Measurements from ENCODE around the gene ABCA12.

ABCA12 gene

DNA sequence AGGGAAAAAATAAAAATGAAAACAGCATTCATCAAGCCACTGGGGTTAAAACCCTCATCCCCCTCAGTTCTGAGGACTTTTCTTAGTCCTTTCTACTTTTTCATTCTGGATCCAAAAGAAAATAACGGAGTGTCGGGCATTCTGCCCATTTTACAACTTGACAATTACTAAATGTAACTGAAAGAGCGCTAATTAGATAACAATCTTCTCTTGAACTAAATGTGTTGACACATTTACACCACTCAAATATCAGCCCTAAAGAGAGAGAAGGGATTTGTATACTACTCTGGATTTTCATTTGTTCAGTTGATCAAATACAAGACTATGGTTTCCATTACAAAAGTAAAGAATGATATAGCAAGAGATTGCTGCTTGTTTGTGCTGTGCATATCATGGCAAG lies 27.5 kb downstream of the ABCA12 start:
- DNase-seq, result no peak

- DNase-seq, result no peak
These were observed 31.0 kb downstream of the ABCA12 start for GRCh38 chr2:215107216-215108056.

DNA sequence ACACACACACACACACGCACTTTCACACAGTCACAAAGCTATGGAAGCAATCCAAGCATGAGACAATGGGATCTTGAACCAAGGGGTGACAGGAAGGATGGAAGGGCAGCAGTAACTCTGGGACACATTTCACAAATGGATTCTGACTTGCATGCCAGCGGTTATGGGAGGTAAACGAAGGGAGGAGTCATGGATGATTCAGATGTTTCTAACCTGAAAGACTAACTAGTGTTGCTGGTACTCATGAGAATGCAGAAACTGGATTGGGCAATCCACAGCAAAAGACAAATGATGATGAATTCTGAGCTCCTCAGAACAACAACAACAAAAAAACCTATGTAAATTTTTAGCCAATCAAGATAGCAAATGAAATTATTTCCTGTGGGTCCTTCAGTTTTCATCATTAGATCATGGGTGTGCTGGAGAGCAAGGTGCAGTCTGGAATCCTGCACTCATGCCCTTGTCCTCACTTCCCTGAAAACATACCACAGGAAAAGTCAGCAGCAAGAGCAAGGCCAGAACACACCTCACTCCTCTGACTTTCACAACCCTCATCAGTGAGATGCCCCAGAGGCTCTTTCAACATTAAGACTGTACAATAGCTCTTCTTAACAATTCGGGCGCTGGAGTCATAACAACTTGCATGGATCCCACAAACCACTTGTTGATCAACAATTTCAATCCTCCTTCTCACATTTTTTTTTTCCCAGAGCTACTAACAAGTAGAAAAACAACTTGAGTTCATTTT lies 32.6 kb downstream of the ABCA12 start:
- no peak for DNase-seq

DNA sequence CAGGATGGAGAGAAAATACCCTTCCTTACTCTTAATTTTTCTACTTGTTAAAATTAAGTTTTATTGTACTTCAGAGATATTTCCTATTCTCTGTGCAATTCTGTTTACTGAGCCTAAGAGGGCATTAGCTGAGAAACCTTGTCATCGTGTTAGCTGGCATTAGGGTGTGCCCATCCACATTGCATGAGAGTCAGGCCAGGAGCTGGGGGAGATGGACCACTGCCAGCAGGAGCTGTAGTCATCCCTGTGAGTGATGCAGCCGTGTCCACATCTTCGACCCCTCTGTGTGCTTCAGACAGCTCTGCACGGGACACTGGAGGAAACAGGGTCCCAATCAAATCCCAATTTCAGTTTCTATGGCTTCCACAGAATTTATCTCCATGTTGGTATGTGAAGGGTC lies 34.2 kb downstream of the ABCA12 start:
- no peak for DNase-seq

DNA sequence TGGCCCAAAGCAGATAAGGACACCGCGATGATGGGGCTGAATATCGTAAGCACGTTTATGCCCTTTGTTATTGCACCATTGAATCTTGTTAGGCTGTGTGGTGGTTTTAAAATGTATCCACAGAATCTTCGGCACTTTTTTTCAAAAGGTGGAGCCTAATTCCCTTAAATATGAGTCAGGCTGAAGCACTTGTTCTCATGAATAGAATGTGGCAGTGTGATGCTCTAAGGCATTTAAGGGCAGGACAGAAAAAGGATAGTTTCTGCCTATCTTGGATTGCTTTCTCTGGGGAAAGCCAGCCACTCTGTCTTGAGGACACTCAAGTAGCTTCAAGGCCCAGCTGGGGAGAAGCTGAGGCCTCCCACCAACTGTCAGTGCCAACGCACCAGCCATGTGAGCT lies 39.6 kb downstream of the ABCA12 start:
- DNase-seq, result no peak

DNA sequence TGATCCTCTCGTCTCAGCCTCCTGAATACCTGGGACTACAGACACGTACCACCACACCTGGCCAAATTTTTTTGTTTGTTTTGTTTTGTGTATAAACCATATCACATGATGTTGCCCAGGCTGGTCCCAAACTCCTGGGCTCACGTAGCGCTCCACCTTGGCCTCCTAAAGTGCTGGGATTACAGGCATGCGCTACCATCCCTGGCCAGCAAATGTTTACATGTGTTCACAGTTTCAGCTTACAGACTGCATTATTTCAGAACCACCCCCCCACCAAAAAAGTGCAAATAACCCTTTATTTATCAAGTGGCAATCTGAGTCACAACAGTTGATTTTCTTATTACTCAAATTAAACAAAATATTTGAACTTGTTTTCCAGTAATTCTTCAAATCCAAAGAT lies 54.3 kb downstream of the ABCA12 start:
- no peak for DNase-seq

GRCh38 chr2:215083146-215083545 lies 55.3 kb downstream of the ABCA12 start:
- no peak for DNase-seq

- no peak for DNase-seq
These were observed 56.0 kb downstream of the ABCA12 start for GRCh38 chr2:215082446-215082845.

GRCh38 chr2:215080545-215080944 lies 57.9 kb downstream of the ABCA12 start:
- DNase-seq, result no peak

DNA sequence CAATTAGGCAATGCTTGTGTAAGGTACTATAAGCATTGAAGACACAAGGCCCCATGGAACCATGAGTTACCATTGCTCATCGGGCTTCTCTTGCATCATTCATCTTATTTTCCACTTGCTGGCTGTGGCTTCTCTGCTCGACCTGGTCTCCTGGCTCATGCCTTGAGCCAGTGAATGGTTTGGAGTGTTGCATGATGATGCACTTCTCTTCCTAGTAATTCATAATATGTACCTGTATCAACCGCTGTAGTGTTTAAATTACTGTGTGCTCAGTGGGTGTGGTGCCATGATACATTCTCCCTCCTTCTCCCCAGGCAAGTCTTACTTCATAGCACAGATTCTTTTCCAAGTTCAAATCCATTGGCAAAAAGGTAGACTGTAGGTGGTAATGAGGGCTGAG lies 66.8 kb downstream of the ABCA12 start:
- no peak for DNase-seq

DNA sequence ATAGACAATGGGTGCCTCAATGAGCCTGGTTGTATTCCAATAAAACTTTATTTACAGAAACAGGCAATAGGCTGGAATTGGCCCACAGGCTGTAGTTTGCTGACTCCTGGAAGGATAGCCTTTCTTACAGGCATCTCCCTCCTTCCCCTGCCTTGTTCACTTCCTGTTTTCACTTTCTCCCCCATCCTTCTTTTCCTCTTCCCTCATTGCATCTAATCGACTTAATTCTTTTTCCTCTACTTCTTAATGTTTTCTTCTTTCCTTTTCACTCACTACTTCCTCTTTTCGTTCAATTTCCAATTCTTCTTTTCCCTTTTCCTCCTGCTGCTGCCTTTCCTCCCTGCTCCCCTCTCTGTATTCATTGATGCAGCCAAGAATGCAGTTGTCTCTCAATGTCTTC lies 70.0 kb downstream of the ABCA12 start:
- DNase-seq, result no peak

DNA sequence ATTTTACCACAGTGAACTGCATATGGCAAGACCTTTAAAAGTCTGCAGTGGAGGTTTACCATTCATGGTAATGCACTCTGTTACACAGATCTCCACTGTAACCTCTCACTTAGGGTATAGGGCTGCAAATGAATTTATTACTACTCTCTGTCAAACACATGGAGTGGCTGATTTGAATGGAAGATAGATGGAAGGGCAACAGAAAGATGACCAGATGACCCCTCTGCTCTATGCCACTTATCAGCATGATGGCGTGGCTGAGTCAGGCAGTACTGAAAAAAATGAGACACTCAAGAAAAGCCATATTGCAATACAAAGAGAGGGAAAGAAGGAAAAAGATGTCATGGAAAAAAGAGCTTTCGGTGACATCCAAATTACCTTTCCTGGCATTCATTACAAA lies 72.3 kb downstream of the ABCA12 start:
- no peak for DNase-seq

DNA sequence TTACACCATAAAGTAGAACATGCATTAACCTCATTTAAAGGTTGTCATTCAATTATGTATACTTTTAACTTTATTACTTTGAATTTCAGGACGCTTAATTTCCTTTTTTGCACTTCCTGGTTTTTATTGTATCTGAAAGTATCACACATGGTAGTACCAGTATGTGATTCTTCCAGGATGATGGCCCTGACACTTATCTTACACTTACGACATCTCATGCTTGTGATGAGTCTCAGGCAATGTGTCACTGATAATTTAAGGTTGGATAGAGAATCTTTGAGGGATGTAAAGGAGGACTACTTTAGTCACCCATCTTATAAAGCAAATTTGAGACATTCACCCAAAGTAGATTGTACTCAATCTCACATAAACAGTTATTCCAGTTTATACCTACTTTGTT lies 74.9 kb downstream of the ABCA12 start:
- no peak for DNase-seq

GRCh38 chr2:215060861-215061536 lies 77.4 kb downstream of the ABCA12 start:
- no peak for DNase-seq

DNA sequence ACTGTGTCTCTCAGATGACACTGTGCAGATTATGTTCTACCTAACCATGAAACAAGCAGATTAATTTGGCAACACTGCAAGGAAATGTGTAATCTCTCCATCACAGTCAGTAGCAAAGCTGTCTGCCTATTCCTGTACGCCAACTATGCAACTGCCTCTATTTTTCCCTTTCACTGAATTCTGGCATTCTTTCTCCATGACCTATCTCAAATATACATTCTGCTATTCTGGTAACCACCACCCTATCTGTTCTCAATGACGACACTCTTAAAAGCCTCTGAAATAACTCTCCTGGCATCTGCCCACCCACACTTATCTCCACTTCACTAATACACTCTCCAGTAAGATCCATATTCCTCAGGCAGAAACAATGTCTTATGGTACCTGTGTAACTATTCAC lies 78.7 kb downstream of the ABCA12 start:
- no peak for DNase-seq

DNA sequence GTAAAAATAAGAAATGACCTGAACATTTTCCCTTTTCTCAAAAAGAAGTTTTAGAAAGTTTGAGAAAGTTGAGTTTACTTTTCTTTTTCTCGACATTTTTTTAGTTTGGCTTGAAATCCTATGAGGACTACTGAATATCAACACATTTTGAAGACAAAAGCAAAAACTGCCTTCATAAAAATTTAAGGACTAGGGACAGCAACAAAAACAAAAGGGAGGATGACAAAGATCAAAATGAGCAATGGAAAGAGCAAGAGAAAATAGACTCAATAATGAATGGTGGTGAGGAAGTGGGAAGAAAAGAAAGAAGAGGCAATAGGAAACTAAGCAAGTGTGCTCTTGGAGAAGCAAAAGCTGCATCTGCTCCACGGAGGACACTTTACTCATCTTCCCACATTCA lies 82.5 kb downstream of the ABCA12 start:
- DNase-seq, result no peak

DNA sequence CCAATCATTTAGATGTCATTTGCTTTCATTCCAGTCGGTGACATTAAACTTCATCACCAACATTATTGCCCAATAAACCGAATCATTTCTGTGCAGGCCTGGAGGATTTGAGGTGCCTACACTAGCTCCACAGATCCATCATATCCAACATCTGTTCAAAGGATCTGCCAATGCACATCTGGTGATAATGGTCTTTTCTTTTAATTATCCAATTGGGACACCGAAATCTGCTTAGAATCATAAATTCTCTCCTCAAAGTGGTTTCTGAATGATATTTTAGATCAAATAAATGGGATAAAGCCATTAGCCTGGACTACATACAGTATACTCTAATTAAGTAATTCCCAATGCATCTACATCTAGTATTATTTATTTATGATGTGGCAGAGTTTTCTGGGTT lies 85.6 kb downstream of the ABCA12 start:
- DNase-seq, result no peak

- no peak for DNase-seq
These were observed 86.0 kb downstream of the ABCA12 start for GRCh38 chr2:215052404-215052803.

- no peak for DNase-seq
These were observed 89.1 kb downstream of the ABCA12 start for GRCh38 chr2:215049341-215049740.

GRCh38 chr2:215038421-215038820 lies 100.0 kb downstream of the ABCA12 start:
- DNase-seq, result no peak

DNA sequence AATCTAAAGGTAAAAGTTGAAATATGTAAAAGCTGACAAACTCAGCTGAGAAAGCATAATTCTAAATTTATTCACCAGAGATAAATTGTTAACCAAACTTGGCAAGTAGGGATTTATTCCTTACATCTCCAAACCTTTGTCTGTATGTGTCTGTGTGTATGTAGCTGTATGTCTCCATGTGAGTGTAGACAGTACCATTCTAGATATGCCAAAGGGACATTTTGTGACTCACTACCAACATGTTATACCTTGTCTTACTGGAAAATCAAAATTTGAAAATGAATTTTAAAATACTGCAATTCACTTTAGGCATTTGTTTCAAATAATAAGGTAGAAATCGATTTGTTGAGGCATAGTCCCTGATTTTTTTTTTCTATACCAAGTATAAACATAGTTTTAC lies 102.1 kb downstream of the ABCA12 start:
- no peak for DNase-seq

- DNase-seq, result no peak
These were observed 104.3 kb downstream of the ABCA12 start for GRCh38 chr2:215034154-215034553.

GRCh38 chr2:215032153-215032552 lies 106.3 kb downstream of the ABCA12 start:
- DNase-seq, result no peak

DNA sequence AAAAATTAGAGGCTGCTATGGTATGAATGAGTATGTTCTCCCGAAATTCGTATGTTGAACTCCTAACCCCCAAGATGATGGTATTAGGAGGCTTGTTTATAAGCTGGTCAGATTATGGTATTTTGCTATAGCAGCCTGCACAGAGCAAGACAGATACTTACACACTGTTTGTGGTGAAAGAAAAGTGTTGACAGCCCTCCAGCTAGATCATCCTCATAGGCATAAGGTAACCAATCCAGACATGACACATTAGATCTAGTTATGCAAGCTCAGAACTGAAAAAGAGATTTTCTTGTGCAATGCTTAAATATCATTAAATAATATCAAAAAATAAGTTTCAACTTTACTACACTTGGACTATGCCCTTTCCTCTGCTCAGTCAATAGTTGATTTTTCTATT lies 107.1 kb downstream of the ABCA12 start:
- no peak for DNase-seq
